OCI-M1 (cell line): Measurements from ENCODE around the gene PRKN.
"Not testable (repeated sequence)": the region's sequence is repeated elsewhere in the genome, so short reads cannot be mapped to it uniquely, and the experiment has no call there.

Experiments
- DNase-seq: peaks from one replicate; lab custom pipeline; 2025; lab: John Stamatoyannopoulos, UW

PRKN gene

GRCh38 chr6:162532283-162533008 lies 195.1 kb downstream of the PRKN start:
- no peak for DNase-seq

GRCh38 chr6:162531391-162531790 lies 196.2 kb downstream of the PRKN start:
- not testable (repeated sequence) for DNase-seq

- DNase-seq, result no peak
Measured at GRCh38 chr6:162528538-162528937, 199.0 kb downstream of the PRKN start.

GRCh38 chr6:162526960-162527359 lies 200.6 kb downstream of the PRKN start:
- DNase-seq, result no peak

- DNase-seq, result no peak
Measured at GRCh38 chr6:162525181-162525580, 202.4 kb downstream of the PRKN start.

- DNase-seq, result no peak
Measured at GRCh38 chr6:162512744-162513143, 214.8 kb downstream of the PRKN start.

GRCh38 chr6:162497389-162497788 lies 230.2 kb downstream of the PRKN start:
- DNase-seq, result no peak

- no peak for DNase-seq
Measured at GRCh38 chr6:162493917-162494316, 233.6 kb downstream of the PRKN start.

- DNase-seq, result no peak
Measured at GRCh38 chr6:162491637-162492036, 235.9 kb downstream of the PRKN start.

GRCh38 chr6:162489101-162489976 lies 238.2 kb downstream of the PRKN start:
- DNase-seq, result no peak

GRCh38 chr6:162488444-162488843 lies 239.1 kb downstream of the PRKN start:
- no peak for DNase-seq

- no peak for DNase-seq
Measured at GRCh38 chr6:162485464-162485863, 242.1 kb downstream of the PRKN start.

GRCh38 chr6:162481938-162482337 lies 245.6 kb downstream of the PRKN start:
- DNase-seq, result no peak

GRCh38 chr6:162481320-162481719 lies 246.2 kb downstream of the PRKN start:
- DNase-seq, result no peak

GRCh38 chr6:162478192-162478671 lies 249.3 kb downstream of the PRKN start:
- DNase-seq, result no peak

- DNase-seq, result no peak
Measured at GRCh38 chr6:162474722-162475121, 252.8 kb downstream of the PRKN start.

GRCh38 chr6:162471842-162472241 lies 255.7 kb downstream of the PRKN start:
- no peak for DNase-seq

GRCh38 chr6:162468326-162468725 lies 259.2 kb downstream of the PRKN start:
- DNase-seq, result no peak

GRCh38 chr6:162467679-162468078 lies 259.9 kb downstream of the PRKN start:
- no peak for DNase-seq

- no peak for DNase-seq
Measured at GRCh38 chr6:162463576-162463975, 264.0 kb downstream of the PRKN start.

GRCh38 chr6:162459985-162460384 lies 267.6 kb downstream of the PRKN start:
- DNase-seq, result no peak

GRCh38 chr6:162450358-162450757 lies 277.2 kb downstream of the PRKN start:
- DNase-seq, result no peak

GRCh38 chr6:162448294-162448693 lies 279.3 kb downstream of the PRKN start:
- DNase-seq, result no peak
